A549 (cell line): Measurements from ENCODE around the gene UGT1A3. TPM values are rescaled to one million over a fixed set of nuclear protein-coding genes. Genes with fewer than 3 reads are reported as not detected.

Source experiments
- ATAC-seq, 2 experiments: fragments of 200-7000 bp in 1 of 2; fragments of >200 bp in 1 of 2; cut with Nextera tagmentation in 1 of 2; cut with Tn5 transposase in 1 of 2; 3 replicates each; pipeline versions ENCODE4 v1.8.0 to v1.9.1; 2018 to 2020; ENCODE audit warnings: mild to moderate bottlenecking in 1 of 2, moderate library complexity in 1 of 2
- CTCF ChIA-PET: fragments of 300-600 bp; sonication (Branson Sonifier 250); formaldehyde crosslinking; extraction: SDS; loops from one replicate; lab custom pipeline; 2021; ENCODE audit warnings: antibody characterized with exemption, inconsistent platforms; lab: Yijun Ruan, JAX
- POLR2A ChIA-PET: fragments of 350-600 bp; formaldehyde crosslinking; extraction: SDS; loops from one replicate; lab custom pipeline; 2021; ENCODE audit warnings: antibody characterized with exemption, inconsistent platforms; lab: Yijun Ruan, JAX
- DNase-seq, 2 experiments: peaks; one replicate each; pipeline versions ENCODE4 v3.0.0 to v3.0.0-alpha.2; 2011 to 2016; ENCODE audit warnings: low read depth in 1 of 2, low spot score in 1 of 2
- FAIRE-seq: peaks from 2 replicates; lab custom pipeline; 2011; peaks lifted over from hg19 to GRCh38; lab: Jason Lieb, UNC
- H3K27ac ChIP-seq, 2 experiments: fragments of >200 bp; sonication (Bioruptor Twin); formaldehyde crosslinking; 3 replicates each; pipeline ENCODE4 v1.5.1; 2016 to 2017
- H3K4me1 ChIP-seq: fragments of >200 bp; sonication (Bioruptor Twin); formaldehyde crosslinking; 3 replicates; pipeline ENCODE4 v1.6.1; 2016
- H3K4me2 ChIP-seq: fragments of >200 bp; sonication (Bioruptor Twin); formaldehyde crosslinking; 3 replicates; pipeline ENCODE4 v1.6.1; 2016
- H3K4me3 ChIP-seq: fragments of >200 bp; sonication (Bioruptor Twin); formaldehyde crosslinking; 3 replicates; pipeline ENCODE4 v1.5.1; 2016
- H3K9me3 ChIP-seq: fragments of >200 bp; sonication (Bioruptor Twin); formaldehyde crosslinking; 3 replicates; pipeline ENCODE4 v1.6.1; 2016
- BHLHE40 ChIP-seq: IDR thresholded peaks from 2 replicates; pipeline ENCODE4 v1.6.1; 2012; ENCODE audit warnings: low read depth, low read length, inconsistent platforms
- CEBPB ChIP-seq, 2 experiments: fragments of >200 bp in 1 of 2; sonication (Bioruptor Twin) in 1 of 2; formaldehyde crosslinking in 1 of 2; IDR thresholded peaks; 2 replicates each; pipeline ENCODE4 v1.6.1; 2012 to 2016
- CHD4 ChIP-seq: fragments of 200-600 bp; sonication (generic); IDR thresholded peaks from 2 replicates; pipeline ENCODE4 v1.6.1; 2016; ENCODE audit warnings: antibody characterized with exemption, mild to moderate bottlenecking, borderline replicate concordance
- CTCF ChIP-seq: fragments of >200 bp; sonication (Bioruptor Twin); formaldehyde crosslinking; IDR thresholded peaks from 3 replicates; pipeline ENCODE4 v1.5.1; 2016
- E2F6 ChIP-seq: IDR thresholded peaks from 2 replicates; pipeline ENCODE4 v1.6.1; 2012; ENCODE audit warnings: low read depth, borderline replicate concordance
- EHF ChIP-seq: fragments of 250-450 bp; sonication (Bioruptor Pico); IDR thresholded peaks from 2 replicates; pipeline ENCODE4 v1.5.0; 2020; ENCODE audit warnings: mild to moderate bottlenecking
- EP300 ChIP-seq, 2 experiments: fragments of >200 bp; sonication (Bioruptor Twin); formaldehyde crosslinking; IDR thresholded peaks; 2 replicates in 1 of 2; 3 replicates in 1 of 2; pipeline ENCODE4 v1.6.1; 2016 to 2017
- FOSL2 ChIP-seq, 2 experiments: fragments of 450-650 bp in 1 of 2; fragments of >200 bp in 1 of 2; sonication (Bioruptor Twin) in 1 of 2; formaldehyde crosslinking; IDR thresholded peaks; 2 replicates each; pipeline versions ENCODE4 v1.5.0 to v1.6.1; 2016 to 2020; ENCODE audit warnings: mild to moderate bottlenecking in 1 of 2, moderate library complexity in 1 of 2
- HDAC2 ChIP-seq: fragments of 200-600 bp; sonication (generic); IDR thresholded peaks from 2 replicates; pipeline ENCODE4 v1.6.1; 2016
- HES2 ChIP-seq: fragments of >200 bp; sonication (Bioruptor Twin); formaldehyde crosslinking; IDR thresholded peaks from 2 replicates; pipeline ENCODE4 v1.6.1; 2016
- HEYL ChIP-seq: fragments of 250-450 bp; sonication (Bioruptor Pico); IDR thresholded peaks from 2 replicates; pipeline ENCODE4 v1.8.0; 2021; ENCODE audit warnings: mild to moderate bottlenecking, moderate library complexity
- HMGXB4 ChIP-seq: fragments of 250-450 bp; sonication (Bioruptor Pico); IDR thresholded peaks from 2 replicates; pipeline ENCODE4 v1.5.0; 2021; ENCODE audit warnings: mild to moderate bottlenecking, moderate library complexity, borderline replicate concordance
- HOXB13 ChIP-seq: fragments of 250-450 bp; sonication (Bioruptor Pico); IDR thresholded peaks from 2 replicates; pipeline ENCODE4 v1.5.0; 2020; ENCODE audit warnings: low read depth, mild to moderate bottlenecking, moderate library complexity
- JUN ChIP-seq, 2 experiments: fragments of >200 bp; sonication (Bioruptor Twin); formaldehyde crosslinking; IDR thresholded peaks; 2 replicates in 1 of 2; 3 replicates in 1 of 2; pipeline ENCODE4 v1.6.1; 2016 to 2017
- JUNB ChIP-seq: fragments of >200 bp; sonication (Bioruptor Twin); formaldehyde crosslinking; IDR thresholded peaks from 2 replicates; pipeline ENCODE4 v1.6.1; 2016
- KDM5A ChIP-seq: fragments of 200-600 bp; sonication (generic); IDR thresholded peaks from 2 replicates; pipeline ENCODE4 v1.6.1; 2016; ENCODE audit warnings: antibody characterized with exemption, mild to moderate bottlenecking
- MAZ ChIP-seq: fragments of 150-350 bp; IDR thresholded peaks from 2 replicates; pipeline ENCODE4 v1.6.1; 2014; ENCODE audit warnings: antibody characterized with exemption, low read depth, low read length, borderline replicate concordance
- NFE2L2 ChIP-seq: fragments of 150-350 bp; conservative IDR thresholded peaks from 2 replicates; pipeline ENCODE4 v1.6.1; 2014; ENCODE audit warnings: low read length
- RARB ChIP-seq: fragments of 250-450 bp; sonication (Bioruptor Pico); IDR thresholded peaks from 2 replicates; pipeline ENCODE4 v1.8.0; 2021; ENCODE audit warnings: mild to moderate bottlenecking, moderate library complexity
- REST ChIP-seq: fragments of 200-600 bp; sonication (generic); IDR thresholded peaks from 2 replicates; pipeline ENCODE4 v1.6.1; 2016; ENCODE audit warnings: antibody characterized with exemption, mild to moderate bottlenecking, moderate library complexity
- RFX5 ChIP-seq: fragments of 450-650 bp; IDR thresholded peaks from 2 replicates; pipeline ENCODE4 v1.7.1; 2014; ENCODE audit warnings: antibody characterized with exemption, mild to moderate bottlenecking, moderate library complexity
- ZC3H11A ChIP-seq: fragments of 450-650 bp; IDR thresholded peaks from 2 replicates; pipeline ENCODE4 v1.6.1; 2014; ENCODE audit warnings: antibody characterized with exemption, mild to moderate bottlenecking
- ZNF302 ChIP-seq: fragments of 250-450 bp; sonication (Bioruptor Pico); IDR thresholded peaks from 2 replicates; pipeline ENCODE4 v1.9.0; 2021; ENCODE audit warnings: inconsistent platforms, mild to moderate bottlenecking, moderate library complexity
- ZSCAN20 ChIP-seq: fragments of 250-450 bp; sonication (Bioruptor Pico); IDR thresholded peaks from 2 replicates; pipeline ENCODE4 v1.8.0; 2022; ENCODE audit warnings: mild to moderate bottlenecking, moderate library complexity
- WGBS: methylation state at CpG from one replicate; pipeline ENCODE4 v1.1.6; 2017; ENCODE audit errors: missing lambda C conversion rate; 5-methylcytosine and 5-hydroxymethylcytosine counted together
- polyA plus RNA-seq, 4 experiments: library from polyadenylated mRNA; depleted of rRNA in 3 of 4; stranded (reverse); fragments of >200 nt; fragmentation: RNase III in 1 of 4; extraction: RNeasy Plus Mini Kit Qiagen cat#74134 plus additional on column Dnase treatment in 1 of 4; gene quantifications; 2 replicates in 3 of 4; 3 replicates in 1 of 4; pipeline ENCODE4 v1.2.3, GENCODE V29; 2011 to 2017
- TF ChIP-seq, protein P1 (sequence below): fragments of 250-450 bp; sonication (Bioruptor Pico); IDR thresholded peaks from 2 replicates; pipeline ENCODE4 v1.5.0; 2020; ENCODE audit warnings: low read depth, mild to moderate bottlenecking, moderate library complexity
- TF ChIP-seq, protein P2 (sequence below): fragments of 150-350 bp; IDR thresholded peaks from 2 replicates; pipeline ENCODE4 v1.6.1; 2014; ENCODE audit warnings: low read depth, mild to moderate bottlenecking, low read length

The UGT1A3 gene
- polyA plus RNA-seq, 2 of the 4 experiments (the other 2 are of a cell fraction): 0.23 to 0.39 TPM

- TF ChIP-seq HMGXB4 (CRISPR knock-in tag) (no peak), CEBPB (IDR thresholded peaks at IDR 0.05) (peak; percentile 75 to 87; a peak in 3 of 4 replicates), MAZ (no peak), BHLHE40 (no peak), NFE2L2 (no peak), CTCF (no peak), ZNF302 (CRISPR knock-in tag) (no peak), HOXB13 (CRISPR knock-in tag) (peak; percentile 39; the same call in 1 of the 2 replicates), ZSCAN20 (CRISPR knock-in tag) (no peak), FOSL2 (IDR thresholded peaks at IDR 0.05) (no peak), FOSL2 (CRISPR knock-in tag; IDR thresholded peaks at IDR 0.05) (no peak; the same call in 1 of the 2 replicates), JUNB (no peak), E2F6 (peak; percentile 32; the same call in 1 of the 2 replicates), ZC3H11A (no peak), CHD4 (no peak)
- TF ChIP-seq, protein P1, sequence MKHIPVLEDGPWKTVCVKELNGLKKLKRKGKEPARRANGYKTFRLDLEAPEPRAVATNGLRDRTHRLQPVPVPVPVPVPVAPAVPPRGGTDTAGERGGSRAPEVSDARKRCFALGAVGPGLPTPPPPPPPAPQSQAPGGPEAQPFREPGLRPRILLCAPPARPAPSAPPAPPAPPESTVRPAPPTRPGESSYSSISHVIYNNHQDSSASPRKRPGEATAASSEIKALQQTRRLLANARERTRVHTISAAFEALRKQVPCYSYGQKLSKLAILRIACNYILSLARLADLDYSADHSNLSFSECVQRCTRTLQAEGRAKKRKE (CRISPR knock-in tag): peak; percentile 67
Measured at GRCh38 chr2:233705911-233706506, 22.8 kb upstream of the UGT1A3 start (continued).

GRCh38 chr2:233706720-233707119 is 22.1 kb upstream of the UGT1A3 start:
- FAIRE-seq: no peak
- Histone ChIP-seq H3K27ac (peak overlapping the region; percentile 98 to 100), H3K9me3 (peaks cover 43% of the 10 kb centered on the region), H3K4me3 (no peak overlapping the region), H3K4me1 (peaks cover 65% of the 10 kb centered on the region), H3K4me2 (peak overlapping the region; percentile 47)
- POLR2A ChIA-PET: interaction anchor here (0.5 to 2.1 kb wide), 4 partner anchors 126 to 750 kb away, joined by 3 to 7 read pairs (median 4); partner anchors contain the start of gene USP40
- CTCF ChIA-PET: interaction anchor here (1.6 to 2.2 kb wide), 4 partner anchors 9 to 258 kb away, joined by 5 to 11 read pairs (median 8); no protein-coding TSS in a partner anchor
- DNase-seq: peak in 1 of 2 experiments; percentile 72
- ATAC-seq: peak; percentile 48 to 69; a peak in 5 of 6 replicates
- WGBS: 44% methylated on average over 1 of the region's 1 CpG
- no peak for TF ChIP-seq KDM5A
- no peak for TF ChIP-seq HES2
- no peak for TF ChIP-seq EHF (CRISPR knock-in tag)
- TF ChIP-seq, protein P1 (CRISPR knock-in tag): 0 out of 2 replicates have a peak, but pooled peaks have one; percentile 13
- no peak for TF ChIP-seq RARB
- no peak for TF ChIP-seq REST
- no peak for TF ChIP-seq HDAC2
- no peak for TF ChIP-seq RFX5
- TF ChIP-seq HEYL: no peak
- no peak for TF ChIP-seq ZNF302 (CRISPR knock-in tag)
- TF ChIP-seq JUN (IDR thresholded peaks at IDR 0.05): 0 out of 5 replicates have a peak, but pooled peaks of 1 of the 2 experiments have one; percentile 19
- no peak for TF ChIP-seq EP300 (IDR thresholded peaks at IDR 0.05)
- TF ChIP-seq, protein P2, sequence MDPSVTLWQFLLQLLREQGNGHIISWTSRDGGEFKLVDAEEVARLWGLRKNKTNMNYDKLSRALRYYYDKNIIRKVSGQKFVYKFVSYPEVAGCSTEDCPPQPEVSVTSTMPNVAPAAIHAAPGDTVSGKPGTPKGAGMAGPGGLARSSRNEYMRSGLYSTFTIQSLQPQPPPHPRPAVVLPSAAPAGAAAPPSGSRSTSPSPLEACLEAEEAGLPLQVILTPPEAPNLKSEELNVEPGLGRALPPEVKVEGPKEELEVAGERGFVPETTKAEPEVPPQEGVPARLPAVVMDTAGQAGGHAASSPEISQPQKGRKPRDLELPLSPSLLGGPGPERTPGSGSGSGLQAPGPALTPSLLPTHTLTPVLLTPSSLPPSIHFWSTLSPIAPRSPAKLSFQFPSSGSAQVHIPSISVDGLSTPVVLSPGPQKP: no peak
